GM19438 (cell line): ENCODE results near the gene NCOR2.

ENCODE experiments used
- ATAC-seq: cut with Tn5 transposase; IDR thresholded peaks from one replicate; pipeline ENCODE4 v1.9.1; 2021; ENCODE audit warnings: low read depth; ENCODE audit not compliant: unreplicated experiment

NCOR2 gene

DNA sequence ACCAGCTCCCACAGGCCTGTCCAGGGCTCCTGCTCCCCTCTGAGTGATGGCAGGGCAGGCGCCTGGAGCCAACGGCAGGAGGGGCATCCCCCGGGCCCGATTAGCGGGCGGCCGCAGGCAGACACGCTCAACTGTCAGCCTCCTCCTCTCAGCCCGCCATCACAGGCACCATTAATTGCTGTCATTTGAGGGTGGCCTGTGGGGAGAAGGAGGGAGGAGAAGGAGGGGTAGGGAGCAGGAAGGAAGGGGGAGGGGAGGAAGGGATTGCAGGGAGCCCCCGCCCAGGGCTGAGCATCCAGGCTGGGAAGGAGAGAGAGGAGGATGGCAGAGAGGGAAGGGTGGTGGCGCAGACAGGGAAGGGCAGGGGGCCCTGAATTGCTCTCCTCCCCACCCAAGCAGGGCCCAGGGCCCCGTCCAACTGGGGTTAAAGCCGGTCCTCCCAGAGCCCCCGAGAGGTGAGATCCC lies 36.1 kb downstream of the NCOR2 start:
- ATAC-seq, result no peak

DNA sequence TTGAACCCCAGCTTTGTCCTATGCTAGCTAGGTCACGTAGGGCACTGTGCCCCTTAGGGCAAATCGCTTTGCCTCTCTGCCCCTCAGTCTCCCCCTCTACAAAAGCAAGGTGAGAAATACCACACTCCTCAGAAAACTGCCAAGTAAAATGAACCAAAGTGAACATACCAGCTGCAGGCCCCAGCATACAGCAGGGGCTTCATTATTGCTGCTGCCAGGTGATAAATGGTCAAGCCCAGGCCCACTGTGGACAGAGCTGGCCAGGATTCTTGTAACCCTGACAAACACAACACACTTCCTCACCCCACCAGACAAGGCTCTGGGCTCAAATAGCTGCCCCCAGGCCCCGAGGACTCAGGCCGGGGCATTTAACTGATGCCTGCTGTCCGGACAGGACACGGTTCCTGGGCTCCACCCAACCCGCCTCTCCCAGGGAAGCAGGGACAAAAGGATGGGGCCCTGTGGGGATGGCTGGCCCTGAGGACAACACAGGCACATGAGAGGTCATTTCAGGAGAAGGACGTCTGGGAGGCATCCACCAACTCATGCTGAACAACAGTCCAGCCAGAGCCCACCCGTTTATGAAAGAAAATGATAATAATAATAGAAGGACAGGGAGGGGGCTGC lies 36.7 kb downstream of the NCOR2 start:
- ATAC-seq, result no peak

DNA sequence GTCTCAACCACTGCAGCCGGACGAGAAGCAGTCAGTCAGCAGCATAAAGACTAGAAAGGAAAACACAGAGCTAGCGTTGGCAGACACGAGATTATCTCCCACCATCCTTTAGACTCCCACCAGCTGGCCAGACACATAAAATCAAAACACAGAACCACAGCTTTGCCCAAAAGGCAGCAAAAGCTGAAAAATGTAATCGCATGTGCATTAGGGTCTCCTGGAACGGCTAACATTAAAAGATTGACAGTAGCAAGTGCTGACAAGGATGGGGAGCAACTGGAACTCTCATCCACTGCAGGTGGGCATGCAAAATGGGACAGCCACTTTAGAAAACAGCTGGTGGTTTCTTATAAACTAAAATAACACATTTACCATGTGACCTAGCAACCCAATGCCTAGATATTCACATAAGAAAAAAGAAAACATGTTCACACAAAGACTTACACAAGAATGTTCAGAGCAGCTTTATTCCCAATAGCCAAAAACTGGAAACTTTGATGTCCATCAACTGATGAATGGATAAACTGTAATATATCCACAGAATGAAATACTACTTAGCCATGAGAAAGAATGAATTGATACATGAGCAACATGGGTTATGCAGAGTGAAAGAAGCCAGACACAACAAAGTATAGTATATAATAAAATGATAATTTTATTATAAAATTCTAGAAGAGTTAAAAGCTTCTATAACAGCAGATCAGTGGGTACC lies 37.7 kb downstream of the NCOR2 start:
- no peak for ATAC-seq

DNA sequence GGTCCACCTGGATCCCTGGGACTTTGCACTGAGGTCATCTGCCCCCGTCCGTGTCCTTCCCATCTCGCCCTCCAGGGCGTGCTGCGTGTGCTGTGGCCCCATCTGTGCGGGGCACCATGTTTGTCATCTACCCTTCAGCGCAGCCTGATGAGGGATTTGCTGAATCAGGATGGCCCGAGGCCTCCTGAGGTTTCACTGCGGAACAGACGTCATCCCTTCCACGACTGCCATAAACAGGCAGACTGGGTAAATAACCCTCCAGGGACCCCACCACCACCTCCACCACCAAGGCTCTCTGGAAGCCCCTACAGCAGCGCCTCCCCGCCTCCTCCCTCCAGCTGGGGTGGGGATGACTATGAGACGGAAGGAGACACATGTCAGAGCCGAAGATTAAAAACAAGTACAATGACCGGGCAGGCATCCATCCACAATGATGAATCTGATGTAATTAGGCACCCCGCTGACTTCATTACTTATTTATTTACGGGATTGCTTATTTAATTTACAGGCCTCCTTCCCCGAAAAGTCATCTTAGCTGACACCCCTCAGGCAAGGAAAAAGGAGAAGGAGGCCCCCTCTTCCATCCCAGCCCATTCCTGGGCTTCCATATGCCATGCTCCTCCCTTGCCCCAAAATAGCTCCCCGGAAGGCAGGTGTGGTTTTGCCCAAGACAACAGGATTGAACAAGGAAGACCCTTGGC lies 39.4 kb downstream of the NCOR2 start:
- no peak for ATAC-seq

DNA sequence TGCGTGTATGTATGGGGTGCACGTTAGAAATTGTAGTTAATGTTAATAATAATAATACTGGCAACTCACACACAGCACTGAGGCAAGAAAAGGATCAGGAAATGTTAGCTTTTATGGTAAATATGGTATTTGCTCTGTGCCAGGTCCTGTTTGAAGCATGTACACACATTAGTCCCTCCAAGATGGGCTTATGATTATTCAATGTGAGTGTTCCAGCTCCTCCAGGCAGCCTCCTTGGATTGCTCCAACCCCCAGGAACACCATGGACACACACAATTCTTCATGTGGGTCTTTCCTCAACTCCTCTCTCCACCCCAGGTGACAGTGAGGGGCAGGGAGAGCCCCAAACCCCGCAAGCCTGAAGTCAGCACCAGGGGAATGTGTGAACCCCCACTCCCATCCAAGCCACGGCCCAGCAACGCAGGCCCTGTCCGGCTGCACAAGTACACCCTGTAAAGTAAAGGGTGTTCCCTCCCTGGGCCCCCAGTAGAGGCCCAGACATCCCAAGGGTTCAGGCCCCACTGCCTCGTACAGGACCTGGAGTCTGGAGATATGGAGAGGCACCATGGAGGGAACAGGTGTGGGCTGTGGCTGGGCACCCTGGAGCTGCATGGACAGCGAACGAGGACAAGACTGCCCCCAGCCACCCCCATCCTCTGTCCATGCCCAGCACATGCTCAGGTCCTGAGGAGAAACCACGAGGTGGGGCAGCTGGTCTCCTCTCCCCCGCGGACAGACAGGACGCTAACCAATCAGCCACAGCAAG lies 41.3 kb downstream of the NCOR2 start:
- ATAC-seq, result no peak

DNA sequence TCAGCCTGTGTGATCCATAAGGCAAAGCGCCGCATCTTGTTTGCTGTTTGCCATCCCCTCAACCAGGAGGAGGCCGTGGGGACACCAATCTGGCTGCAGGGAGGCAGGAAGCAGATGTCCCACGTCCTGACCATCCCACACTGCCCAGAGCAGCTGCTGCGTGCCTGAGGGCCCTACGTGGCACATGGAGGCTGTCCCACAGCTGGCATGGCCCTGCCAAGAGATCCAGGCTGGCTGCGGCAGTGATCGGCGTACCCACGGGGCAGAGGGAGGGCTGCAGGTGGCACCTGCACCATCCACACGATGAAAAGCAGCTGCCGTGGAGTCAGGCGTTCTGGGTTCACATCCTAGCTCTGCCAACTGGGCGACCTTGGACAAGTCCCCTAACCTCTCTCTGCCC lies 42.0 kb downstream of the NCOR2 start:
- no peak for ATAC-seq

DNA sequence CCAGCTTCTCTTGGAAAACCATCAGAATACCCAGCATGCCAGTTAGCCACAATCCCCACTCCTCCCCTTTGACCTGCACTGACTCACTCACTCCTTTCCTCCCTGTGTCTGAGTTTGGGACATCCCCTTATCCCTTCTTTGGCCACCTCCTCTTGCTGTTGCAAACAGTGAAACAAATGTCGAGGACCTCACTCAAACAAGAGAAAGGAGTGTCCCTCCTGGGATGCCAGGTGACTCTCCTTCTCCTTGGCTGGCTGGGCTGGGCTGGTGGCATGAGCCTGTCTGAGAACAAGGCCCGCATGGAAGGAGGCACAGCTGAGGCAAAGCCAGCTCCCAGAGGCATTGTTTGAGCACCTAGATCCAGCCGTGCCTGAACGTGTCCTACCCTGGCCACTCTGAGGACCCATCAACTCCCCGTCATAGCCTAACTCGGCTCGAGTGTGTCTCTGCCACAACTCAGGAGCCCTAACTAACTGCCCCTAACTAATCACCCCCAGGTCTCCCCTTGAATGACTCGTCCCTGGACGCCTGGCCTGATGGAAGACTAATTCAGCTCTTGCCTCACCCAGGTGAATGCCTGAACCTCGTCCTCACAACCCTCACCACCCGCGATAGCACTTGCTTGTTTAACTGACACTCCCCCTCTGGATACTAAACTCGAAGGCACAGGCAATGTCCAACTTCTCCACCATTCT lies 43.0 kb downstream of the NCOR2 start:
- ATAC-seq, result no peak

DNA sequence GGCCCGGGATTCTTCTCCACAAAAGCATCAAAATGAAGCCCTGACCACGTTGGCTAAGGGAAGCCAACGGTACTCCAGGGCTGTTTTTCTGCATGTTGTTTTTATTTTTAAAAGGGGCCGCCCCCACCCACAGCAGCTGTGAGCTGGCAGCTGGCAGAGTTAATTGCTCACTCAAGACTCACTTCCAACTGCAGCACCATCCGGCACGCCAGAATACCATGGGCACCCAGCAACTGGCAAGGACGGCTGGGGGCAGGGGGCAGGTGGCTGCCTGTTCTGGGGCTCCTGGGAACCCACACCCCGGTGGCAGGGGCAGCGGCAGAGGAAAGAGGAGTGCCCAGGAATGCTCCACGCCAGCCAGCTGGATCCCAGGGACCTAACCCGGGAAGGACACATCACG lies 44.3 kb downstream of the NCOR2 start:
- no peak for ATAC-seq

DNA sequence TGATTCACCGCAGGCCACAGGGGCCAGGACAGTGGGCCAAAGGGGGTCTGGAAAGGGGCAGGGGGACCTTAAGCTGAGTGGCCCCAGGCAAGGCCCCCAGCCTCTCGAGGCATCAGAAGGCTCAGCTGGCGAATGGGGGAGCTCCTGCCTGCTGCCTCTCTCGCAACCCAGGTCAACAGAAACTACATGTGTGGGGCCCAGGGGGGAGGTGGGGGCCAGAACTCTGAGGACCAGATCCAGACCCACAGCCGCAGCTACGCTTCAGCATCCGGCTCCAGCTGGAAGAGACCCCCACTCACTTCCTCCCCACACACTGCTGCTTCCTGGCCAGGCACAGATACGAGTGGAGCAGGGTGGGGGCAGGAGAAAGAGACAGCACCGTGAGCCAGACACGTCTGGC lies 46.5 kb downstream of the NCOR2 start:
- no peak for ATAC-seq

DNA sequence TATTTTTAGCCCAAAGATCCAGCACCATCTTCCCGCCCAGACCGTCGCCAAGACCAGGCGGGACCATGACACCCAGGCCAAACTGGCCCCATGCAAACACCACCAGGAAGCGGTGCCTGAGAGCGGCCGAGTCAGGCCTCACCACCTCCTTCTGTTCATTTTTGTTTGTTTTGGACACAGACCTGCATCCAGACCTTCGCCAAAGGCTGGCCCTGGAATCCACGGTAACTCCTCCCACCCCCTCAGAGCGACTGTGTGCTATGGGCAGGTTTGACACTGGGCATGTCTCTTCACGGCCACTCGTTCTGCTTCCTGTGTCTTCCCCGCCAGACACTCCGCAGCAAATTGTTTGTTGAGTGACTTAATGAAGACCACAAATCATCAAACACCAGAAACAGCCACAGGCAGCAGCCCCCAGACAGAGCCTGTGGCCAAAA lies 47.1 kb downstream of the NCOR2 start:
- no peak for ATAC-seq

DNA sequence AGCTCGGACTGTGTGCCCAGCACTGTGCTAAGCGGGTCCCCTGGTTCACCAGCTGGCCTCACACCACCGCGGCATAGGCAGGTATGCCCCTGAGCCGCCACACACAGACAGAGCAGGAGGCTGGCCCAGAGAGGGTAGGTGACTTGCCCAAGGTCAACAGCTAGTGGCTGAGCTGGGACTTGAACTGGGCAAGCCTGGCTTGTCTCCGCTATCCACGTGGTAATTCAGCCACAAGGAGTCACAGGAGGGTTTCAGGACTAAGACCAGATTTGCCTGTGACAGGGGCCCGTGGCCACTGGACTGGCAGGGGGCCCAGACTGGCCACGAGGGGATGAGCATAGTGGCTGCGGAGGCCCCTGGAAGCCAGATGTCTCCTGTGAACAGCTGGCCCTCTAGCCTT lies 47.7 kb downstream of the NCOR2 start:
- no peak for ATAC-seq

DNA sequence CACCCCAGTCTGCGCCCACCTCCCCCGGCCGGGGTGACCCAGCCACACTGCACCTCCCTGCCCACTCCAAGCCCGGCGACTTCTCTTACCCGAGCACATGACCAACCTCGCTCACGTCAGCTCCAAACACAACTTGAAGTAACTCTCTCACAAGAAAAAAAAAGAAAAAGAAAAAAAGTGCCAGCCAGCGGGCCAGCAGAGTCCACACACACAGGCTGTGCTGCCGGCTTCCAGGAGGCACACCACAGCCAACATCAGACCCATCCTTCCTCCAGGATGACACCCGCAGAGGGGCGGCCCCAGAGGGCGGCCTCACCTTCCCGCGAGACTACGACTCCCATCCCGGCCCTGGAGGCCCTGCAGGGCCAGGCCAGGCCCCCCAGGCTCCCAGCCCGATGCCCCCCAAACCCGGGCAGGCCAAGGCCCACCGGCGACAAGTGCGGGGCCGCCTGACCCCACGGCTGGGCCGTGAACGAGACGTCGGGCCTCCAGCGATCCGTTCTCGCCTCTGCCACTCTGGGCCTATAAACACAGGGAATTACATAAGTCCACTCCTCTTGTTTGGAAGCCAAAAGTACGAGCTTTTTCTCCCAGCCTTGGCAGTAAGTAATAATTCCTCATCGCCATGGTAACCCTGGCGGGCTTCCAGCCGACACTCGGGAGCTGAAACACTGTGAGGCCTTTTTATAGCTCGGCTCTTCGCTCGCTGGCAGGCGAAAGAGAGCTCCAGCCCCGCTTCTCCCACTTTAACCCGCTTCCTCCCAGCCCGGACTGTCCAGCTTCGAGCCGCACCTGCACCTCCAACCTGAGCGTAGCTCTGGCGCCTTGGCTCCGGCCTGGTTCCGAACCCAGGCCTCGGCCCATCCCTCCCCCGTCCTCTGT lies 49.1 kb downstream of the NCOR2 start:
- no peak for ATAC-seq
